HG02943 (cell line): ENCODE measurements around the gene SLC12A9.
"Not testable (repeated sequence)": the region's sequence is repeated elsewhere in the genome, so short reads cannot be mapped to it uniquely, and the experiment has no call there.

Experiments
- ATAC-seq: cut with Tn5 transposase; IDR thresholded peaks from one replicate; pipeline ENCODE4 v1.9.1; 2021; ENCODE audit warnings: mild to moderate bottlenecking, low read depth, moderate library complexity; ENCODE audit not compliant: unreplicated experiment

SLC12A9 gene

GRCh38 chr7:100893910-100894721 lies 41.6 kb downstream of the SLC12A9 start:
- ATAC-seq = no peak

- no peak for ATAC-seq
Measured at GRCh38 chr7:100894860-100895700, 42.6 kb downstream of the SLC12A9 start.

- no peak for ATAC-seq
Measured at GRCh38 chr7:100895701-100895955, 43.1 kb downstream of the SLC12A9 start, which contains the start of gene ACHE. ACHE (minus strand) TSS chr7:100895888; CDS start chr7:100894232, 1,656 bp downstream.

GRCh38 chr7:100895956-100896731 lies 43.6 kb downstream of the SLC12A9 start:
- ATAC-seq = no peak

GRCh38 chr7:100896732-100897608 lies 44.5 kb downstream of the SLC12A9 start:
- no peak for ATAC-seq

GRCh38 chr7:100897772-100898454 lies 45.4 kb downstream of the SLC12A9 start:
- ATAC-seq = no peak

- ATAC-seq = no peak
Measured at GRCh38 chr7:100899432-100899831, 46.9 kb downstream of the SLC12A9 start.

GRCh38 chr7:100900978-100901377 lies 48.5 kb downstream of the SLC12A9 start:
- ATAC-seq = no peak

- no peak for ATAC-seq
Measured at GRCh38 chr7:100901921-100902332, 49.4 kb downstream of the SLC12A9 start.

- no peak for ATAC-seq
Measured at GRCh38 chr7:100902638-100903037, 50.1 kb downstream of the SLC12A9 start.

GRCh38 chr7:100908512-100908911 lies 56.0 kb downstream of the SLC12A9 start:
- no peak for ATAC-seq

GRCh38 chr7:100910443-100910842 lies 57.9 kb downstream of the SLC12A9 start:
- ATAC-seq = not testable (repeated sequence)

GRCh38 chr7:100911484-100911883 lies 59.0 kb downstream of the SLC12A9 start:
- ATAC-seq = no peak

- ATAC-seq = no peak
Measured at GRCh38 chr7:100914208-100914878, 61.8 kb downstream of the SLC12A9 start.

- ATAC-seq = no peak
Measured at GRCh38 chr7:100914879-100915447, 62.5 kb downstream of the SLC12A9 start.
